ENCODE measurements around the gene SMAD9.

The SMAD9 gene

DNA sequence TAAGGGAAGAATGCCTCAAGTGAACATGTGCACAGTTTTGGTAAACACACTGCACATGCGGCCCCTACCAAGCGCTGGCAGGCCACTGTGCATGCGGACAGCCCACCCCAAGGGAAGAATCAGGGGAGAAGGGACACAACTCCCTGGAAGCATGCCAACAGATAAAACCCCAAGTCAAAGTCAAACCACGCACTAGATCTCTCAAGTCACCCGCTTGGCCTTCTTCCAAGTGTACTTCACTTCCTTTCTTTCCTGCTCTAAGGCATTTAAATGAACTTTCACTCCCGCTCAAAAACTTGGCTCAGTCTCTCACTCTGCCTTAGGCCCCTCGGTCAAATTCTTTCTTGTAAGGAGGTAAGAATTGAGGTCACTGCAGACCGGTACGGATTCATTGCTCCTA, 105.6 kb downstream of the SMAD9 start:
- no peak for DNase-seq

DNA sequence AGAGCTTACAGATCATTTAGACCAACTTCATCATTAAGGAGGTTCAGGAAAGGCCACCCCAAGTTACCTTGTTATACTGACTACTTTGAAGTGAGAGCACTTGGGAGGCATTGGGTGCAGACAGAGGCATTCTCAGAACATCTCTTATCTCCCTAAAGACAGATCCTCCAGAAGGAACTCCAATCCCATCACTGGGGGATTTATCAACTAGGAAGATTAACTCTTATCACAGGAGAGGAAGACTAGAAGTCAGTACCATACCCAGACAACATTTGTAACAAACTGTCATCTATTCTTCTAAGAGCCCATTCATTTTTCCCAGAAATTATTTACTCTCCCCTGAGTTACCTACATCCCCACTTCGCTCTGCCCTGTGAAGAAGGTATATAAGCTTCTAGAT, 106.8 kb downstream of the SMAD9 start:
- DNase-seq, result no peak

DNA sequence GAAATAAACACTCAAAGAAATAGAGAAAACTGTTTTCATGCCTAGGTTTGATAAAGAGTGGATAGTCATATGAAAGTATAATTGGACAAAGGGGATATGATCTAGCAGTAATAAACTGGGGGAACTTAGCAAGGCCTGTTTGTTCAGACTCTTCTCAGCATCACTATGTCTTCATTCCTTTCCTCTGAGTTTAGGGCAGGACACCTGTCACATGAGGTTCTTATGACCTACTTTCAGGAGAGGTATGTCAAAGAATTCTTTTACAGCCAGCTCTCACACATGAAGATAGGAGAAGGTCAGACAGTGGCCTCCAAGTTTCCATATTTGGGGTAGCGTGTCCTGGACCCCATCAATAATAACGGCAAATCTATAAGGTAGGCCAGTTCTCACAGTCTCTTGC, 112.4 kb downstream of the SMAD9 start:
- no peak for DNase-seq

DNA sequence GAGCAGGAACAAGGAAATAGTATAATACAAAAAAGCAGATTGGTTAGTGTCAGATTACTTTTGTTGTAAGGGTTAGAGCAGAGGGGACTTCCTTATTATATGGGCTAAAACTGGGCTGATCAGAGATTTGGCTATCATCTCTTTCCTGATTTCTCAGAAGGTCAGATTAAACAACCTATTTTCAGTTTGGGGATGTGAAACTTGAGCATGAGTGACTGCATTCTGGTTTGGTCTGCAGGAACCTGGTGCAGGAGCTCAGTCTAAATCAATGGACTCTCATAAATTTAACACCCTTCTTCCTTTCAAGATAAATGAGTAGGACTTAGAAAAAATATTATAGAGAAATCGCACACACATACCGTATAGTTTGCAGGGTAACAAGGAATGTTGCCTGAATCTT, 113.9 kb downstream of the SMAD9 start:
- DNase-seq, result no peak

DNA sequence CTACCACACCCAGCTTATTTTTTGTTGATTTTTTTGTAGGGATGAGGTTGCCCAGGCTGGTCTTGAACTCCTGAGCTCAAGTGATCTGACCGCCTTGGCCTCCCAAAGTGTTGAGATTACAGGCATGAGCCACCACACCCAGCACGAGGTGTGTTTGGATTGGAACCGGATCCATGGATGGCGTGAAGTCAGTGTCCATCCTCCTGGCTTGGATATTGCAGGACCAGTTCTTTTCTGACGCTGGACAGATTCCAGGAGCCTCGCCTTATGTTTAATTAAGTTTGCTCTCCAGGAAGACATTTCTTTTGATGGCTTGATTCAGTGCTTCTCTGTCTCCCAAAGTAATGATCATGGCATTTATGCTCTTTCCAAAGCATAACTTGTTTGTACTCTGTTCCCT, 115.5 kb downstream of the SMAD9 start:
- DNase-seq, result no peak

DNA sequence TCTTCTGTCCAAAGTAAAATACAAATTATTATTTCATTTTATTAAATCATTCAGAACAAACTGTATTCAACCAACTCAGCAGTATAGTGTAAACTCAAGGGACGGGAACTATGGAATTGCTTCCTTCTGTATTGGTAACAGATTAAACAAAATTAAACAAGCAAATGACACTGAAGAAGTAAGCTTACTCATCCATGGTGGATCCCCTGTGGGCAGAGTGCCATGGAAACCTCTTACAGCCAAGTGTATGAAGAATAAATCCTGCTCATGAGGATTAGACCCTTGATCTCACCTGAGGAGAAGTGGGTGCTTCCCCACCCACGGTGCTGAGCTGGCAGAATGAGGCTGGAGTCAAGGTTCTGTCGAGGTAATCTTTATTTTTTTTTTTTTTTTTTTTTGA, 119.0 kb downstream of the SMAD9 start:
- DNase-seq, result no peak

DNA sequence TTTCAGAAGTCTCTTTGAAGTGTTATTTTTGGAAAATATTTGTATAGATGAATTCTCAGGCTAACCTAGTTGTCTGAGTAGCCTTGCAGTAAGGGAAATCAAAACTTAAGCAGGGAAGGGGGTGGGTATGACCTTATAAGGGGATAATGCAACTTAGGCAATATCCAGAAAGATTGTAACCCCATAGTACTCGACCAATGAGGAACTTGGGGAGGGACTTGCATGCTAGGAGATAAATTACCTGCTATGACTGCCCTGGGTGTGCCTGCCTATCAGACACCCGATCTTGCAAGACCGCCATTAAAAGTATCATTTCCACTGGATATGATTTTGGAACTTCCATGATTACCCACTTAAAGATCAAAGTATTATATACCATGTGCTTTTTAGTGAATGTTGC, 124.0 kb downstream of the SMAD9 start:
- no peak for DNase-seq

DNA sequence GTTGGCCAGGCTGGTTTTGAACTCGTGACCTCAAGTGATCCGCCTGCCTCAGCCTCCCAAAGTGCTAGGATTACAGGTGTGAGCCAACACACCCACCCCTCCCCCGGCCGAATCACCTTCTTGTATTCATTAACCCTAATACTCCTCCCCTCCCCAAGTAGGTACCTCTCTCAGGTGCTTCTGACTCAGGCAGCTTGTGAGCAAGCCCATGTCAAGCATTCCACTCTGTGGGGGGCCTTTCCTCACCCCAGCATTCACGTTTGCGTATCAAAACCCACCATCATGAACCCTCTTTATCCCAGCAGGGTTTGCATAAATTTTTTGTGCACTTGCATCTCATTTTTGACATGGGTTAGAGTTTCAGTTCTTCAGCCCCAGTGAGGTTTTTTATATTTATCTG, 124.6 kb downstream of the SMAD9 start:
- DNase-seq, result no peak
